IPS DF 19.7 (cell line): ENCODE results near the gene TBXAS1.

Experiments
- DNase-seq: peaks from one replicate; pipeline ENCODE4 v3.0.0-alpha.2; 2013; ENCODE audit warnings: low read depth, low spot score

Gene TBXAS1

DNA sequence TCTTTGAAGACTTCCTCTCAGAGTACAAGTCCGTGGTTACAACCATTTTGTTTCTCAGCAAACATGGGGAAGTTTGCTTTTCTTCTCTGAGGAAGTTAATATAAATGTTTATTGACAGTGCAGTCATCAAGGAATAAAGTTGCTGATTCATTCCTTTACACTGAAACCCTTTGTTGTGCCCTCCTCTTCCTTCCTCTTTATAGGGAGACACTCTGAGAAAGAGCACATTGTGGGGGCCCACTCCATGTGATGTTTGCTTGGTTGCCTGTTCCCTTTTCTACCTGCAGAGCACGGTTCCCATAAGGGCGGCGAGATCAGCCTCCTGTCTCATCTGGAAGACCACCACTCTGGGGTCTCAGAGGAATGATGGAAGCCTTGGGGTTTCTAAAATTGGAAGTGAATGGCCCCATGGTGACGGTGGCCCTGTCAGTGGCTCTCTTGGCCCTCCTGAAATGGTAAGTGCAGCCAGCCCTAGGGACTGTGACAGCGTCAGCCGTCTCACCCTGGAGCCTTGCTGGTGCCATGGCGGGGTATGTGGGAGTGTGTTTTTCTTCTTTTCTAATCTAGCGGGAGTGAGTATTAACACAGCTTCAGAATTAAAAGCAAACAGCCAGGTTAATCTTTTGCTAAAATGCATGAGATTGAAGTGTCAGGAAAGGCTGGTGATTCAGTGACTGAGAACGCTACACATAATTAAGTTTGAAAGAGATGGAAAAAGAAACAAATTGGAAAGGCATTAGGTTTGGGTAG lies at the start of gene TBXAS1:
Gene TBXAS1 (plus strand): TSS at position 240 of the 750 bp plus-strand sequence. CDS start 127 bp downstream, at position 367.
- no peak for DNase-seq

- DNase-seq: no peak
Measured at GRCh38 chr7:139782932-139783331, 46.1 kb upstream of the TBXAS1 start.

- no peak for DNase-seq
Measured at GRCh38 chr7:139783647-139784385, 45.2 kb upstream of the TBXAS1 start.

GRCh38 chr7:139784648-139785047 lies 44.4 kb upstream of the TBXAS1 start:
- DNase-seq: no peak

GRCh38 chr7:139791316-139791715 lies 37.7 kb upstream of the TBXAS1 start:
- no peak for DNase-seq

DNA sequence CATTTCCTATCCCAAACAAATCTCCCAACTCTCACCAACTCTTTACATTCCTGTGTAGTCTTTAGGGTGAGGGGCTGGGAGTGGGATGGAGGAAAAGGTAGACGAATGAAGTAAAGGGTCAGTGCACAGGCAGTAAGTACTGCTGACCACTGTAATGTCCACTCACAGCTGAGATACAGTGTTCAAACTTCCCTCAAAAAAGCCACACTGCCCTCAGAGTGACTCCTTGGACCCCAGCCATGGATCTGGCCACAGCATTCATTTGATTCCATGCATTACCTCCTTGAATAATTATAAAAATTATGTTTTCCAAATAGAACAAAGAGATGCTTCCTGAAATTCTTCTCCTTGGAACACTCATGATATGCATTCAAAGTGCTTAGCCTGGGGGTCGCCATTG lies 31.5 kb upstream of the TBXAS1 start:
- no peak for DNase-seq

DNA sequence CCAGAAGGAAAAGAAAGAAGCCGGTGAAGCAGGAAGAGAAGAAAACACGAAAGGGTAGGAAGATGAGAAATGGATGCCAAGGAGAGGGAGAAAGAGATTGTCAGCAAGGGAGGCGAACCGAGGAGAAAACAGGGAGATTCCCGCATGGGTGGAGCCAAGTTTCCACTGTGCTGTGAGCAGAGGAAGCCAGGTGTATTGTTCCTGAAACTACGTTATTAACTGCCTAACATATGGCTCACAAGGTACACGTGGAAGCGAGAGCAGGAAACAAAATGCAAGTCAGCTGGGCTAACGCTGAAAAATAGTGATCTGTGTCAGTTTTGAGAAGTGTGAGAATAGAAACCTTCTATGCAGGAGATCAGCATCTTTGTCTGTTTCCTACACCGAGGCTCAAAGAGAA lies 30.8 kb upstream of the TBXAS1 start:
- DNase-seq: no peak

- DNase-seq: no peak
Measured at GRCh38 chr7:139798892-139799291, 30.2 kb upstream of the TBXAS1 start.

DNA sequence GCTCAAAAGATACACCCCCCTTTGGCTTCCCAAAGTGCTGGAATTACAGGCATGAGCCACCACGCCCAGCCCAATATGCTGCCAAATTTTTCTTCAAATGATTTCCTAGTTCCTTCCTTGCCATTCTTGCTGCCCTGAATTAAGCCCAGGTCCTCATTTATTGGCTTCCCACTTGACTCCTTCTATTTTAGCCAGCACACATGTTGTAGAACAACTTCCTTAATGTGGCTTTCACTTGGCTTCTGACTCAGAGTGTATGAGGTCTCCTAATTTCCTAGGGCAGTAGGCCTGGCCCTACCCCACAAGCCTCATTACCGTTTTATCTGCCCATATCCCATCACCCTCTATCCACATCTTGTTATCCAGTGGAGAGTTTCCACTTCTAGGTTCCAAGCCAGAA lies 29.5 kb upstream of the TBXAS1 start:
- DNase-seq: no peak

DNA sequence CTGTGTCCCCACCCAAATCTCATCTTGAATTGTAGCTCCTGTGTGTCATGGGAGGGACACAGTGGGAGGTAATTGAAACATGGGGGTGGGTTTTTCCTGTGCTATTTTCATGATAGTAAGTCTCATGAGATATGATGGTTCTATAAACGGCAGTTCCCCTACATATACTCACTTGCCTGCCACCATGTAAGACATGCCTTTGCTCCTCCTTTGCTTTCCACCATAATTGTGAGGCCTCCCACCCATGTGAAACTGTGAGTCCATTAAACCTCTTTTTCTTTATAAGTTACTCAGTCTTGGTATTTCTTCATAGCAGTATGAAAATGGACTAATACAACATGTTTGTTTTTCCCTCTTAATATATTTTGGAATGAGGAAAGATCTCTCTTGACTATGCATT lies 24.5 kb upstream of the TBXAS1 start:
- DNase-seq: no peak

- no peak for DNase-seq
Measured at GRCh38 chr7:139807009-139807408, 22.1 kb upstream of the TBXAS1 start.

- DNase-seq: no peak
Measured at GRCh38 chr7:139808427-139808826, 20.6 kb upstream of the TBXAS1 start.

GRCh38 chr7:139808846-139809442 lies 20.1 kb upstream of the TBXAS1 start:
- DNase-seq: no peak

DNA sequence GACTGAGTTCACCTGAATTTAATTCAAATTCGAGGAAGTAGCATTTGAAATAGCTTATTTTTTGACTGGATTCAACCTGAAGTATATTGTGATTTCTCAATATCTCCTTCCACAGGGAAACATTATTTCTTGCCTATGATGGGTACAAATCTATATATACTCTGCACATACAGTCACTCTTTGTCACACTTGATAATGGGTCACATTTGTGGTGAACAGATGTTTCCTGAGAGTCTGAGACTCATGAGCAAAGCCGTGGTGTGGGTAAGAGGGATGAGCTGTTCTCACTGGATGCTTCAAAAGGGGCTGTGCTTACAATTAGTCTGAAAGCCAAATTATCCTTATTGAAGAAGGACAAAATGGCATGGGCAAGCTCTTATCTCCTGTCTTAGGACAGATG lies 18.0 kb upstream of the TBXAS1 start:
- DNase-seq: no peak

- DNase-seq: no peak
Measured at GRCh38 chr7:139813151-139813550, 15.9 kb upstream of the TBXAS1 start.

- DNase-seq: no peak
Measured at GRCh38 chr7:139813689-139814088, 15.4 kb upstream of the TBXAS1 start.

DNA sequence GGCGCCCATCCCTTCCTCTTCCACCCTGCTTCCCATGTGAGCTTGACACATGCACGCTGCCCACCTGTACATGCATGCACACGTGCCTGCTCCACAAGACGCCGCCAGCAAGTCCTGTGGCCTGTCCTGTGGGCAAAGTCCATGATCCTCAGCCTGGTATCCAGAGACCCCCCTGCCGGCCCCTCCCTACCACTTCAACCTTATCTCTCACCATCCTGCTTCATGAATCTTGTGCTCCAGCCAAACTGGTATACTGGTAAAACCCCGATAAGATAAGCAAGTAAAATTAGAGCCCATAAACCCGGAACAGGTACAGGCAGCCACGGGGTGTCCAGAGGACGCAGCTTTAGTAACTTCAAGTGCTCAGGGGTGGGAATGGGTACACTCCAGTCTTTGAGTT lies 11.8 kb upstream of the TBXAS1 start:
- no peak for DNase-seq

- no peak for DNase-seq
Measured at GRCh38 chr7:139820089-139820488, 9.0 kb upstream of the TBXAS1 start.

GRCh38 chr7:139821349-139822105 lies 7.5 kb upstream of the TBXAS1 start:
- DNase-seq: no peak

GRCh38 chr7:139822855-139823254 lies 6.2 kb upstream of the TBXAS1 start:
- DNase-seq: no peak

- DNase-seq: no peak
Measured at GRCh38 chr7:139823959-139824521, 5.0 kb upstream of the TBXAS1 start.
